Activated T-cell treated with anti-CD3 and anti-CD28 coated beads for 48 hours (primary cell): ENCODE data around the gene EPG5.

Experiments used
- DNase-seq: peaks from one replicate; pipeline ENCODE4 v3.0.0-alpha.2; 2020; ENCODE audit warnings: low read depth

The EPG5 gene

GRCh38 chr18:45802814-45803492, 164.2 kb downstream of the EPG5 start:
- DNase-seq, result peak; percentile 15

GRCh38 chr18:45801416-45802004, 165.6 kb downstream of the EPG5 start:
- DNase-seq, result no peak
